Measurements from ENCODE around the gene RELB.
A peak's percentile ranks its signal among the peaks of the same experiment; 100 is the strongest.

Gene RELB

GRCh38 chr19:45079063-45079910 lies 78.0 kb downstream of the RELB start, which contains the start of gene GEMIN7:
GEMIN7 (plus strand) TSS chr19:45079260; CDS start chr19:45090115, 10,855 bp downstream.
- peak within 1 kb of the TSS; percentile 98 for H3K9ac ChIP-seq (ENCODE audit: low read depth, low read length, poor library complexity, severe bottlenecking)
- H3K79me2 ChIP-seq (ENCODE audit: insufficient read depth, low read length), result peaks cover 45% of the 10 kb centered on the region
- peaks cover 4% of the 10 kb centered on the region for H4K20me1 ChIP-seq (ENCODE audit: insufficient read depth, low read length, poor library complexity, severe bottlenecking)
- H3K4me2 ChIP-seq (ENCODE audit: low read depth, low read length, poor library complexity, severe bottlenecking), result peak within 1 kb of the TSS; percentile 97
- H3K36me3 ChIP-seq (ENCODE audit: insufficient read depth, low read length), result no peaks in the 10 kb centered on the region
- no peaks in the 10 kb centered on the region for H3K27me3 ChIP-seq (ENCODE audit: insufficient read depth, low read length, poor library complexity, severe bottlenecking)
- peaks cover 13% of the 10 kb centered on the region for H3K4me1 ChIP-seq (ENCODE audit: insufficient read depth, low read length, poor library complexity, severe bottlenecking)
- peak within 1 kb of the TSS; percentile 98 for H2AFZ ChIP-seq (ENCODE audit: low read length)
- H3K9me3 ChIP-seq (ENCODE audit: insufficient read depth, low read depth, low read length), result no peaks in the 10 kb centered on the region
- H3K4me3 ChIP-seq (ENCODE audit: low read length, poor library complexity, severe bottlenecking), result peak within 1 kb of the TSS; percentile 99
- H3F3A ChIP-seq (ENCODE audit: low read depth), result no peaks in the 10 kb centered on the region
- H3K9me2 ChIP-seq (replicated peaks; ENCODE audit: low read depth, low read length), result no peaks in the 10 kb centered on the region
- no peak for TF ChIP-seq EZH2phosphoT487 (IDR thresholded peaks at IDR 0.05; ENCODE audit: borderline replicate concordance)
- TF ChIP-seq, protein P1, sequence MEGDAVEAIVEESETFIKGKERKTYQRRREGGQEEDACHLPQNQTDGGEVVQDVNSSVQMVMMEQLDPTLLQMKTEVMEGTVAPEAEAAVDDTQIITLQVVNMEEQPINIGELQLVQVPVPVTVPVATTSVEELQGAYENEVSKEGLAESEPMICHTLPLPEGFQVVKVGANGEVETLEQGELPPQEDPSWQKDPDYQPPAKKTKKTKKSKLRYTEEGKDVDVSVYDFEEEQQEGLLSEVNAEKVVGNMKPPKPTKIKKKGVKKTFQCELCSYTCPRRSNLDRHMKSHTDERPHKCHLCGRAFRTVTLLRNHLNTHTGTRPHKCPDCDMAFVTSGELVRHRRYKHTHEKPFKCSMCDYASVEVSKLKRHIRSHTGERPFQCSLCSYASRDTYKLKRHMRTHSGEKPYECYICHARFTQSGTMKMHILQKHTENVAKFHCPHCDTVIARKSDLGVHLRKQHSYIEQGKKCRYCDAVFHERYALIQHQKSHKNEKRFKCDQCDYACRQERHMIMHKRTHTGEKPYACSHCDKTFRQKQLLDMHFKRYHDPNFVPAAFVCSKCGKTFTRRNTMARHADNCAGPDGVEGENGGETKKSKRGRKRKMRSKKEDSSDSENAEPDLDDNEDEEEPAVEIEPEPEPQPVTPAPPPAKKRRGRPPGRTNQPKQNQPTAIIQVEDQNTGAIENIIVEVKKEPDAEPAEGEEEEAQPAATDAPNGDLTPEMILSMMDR (conservative IDR thresholded peaks at IDR 0.05; ENCODE audit: low read length), result no peak

- peak overlapping the region; percentile 98 for H3K9ac ChIP-seq (ENCODE audit: low read depth, low read length, poor library complexity, severe bottlenecking)
- no peak overlapping the region; the same call in 1 of the 2 replicates for H2AFZ ChIP-seq (ENCODE audit: low read length)
- no peaks in the 10 kb centered on the region for H3F3A ChIP-seq (ENCODE audit: low read depth)
- no peak for TF ChIP-seq EZH2phosphoT487 (IDR thresholded peaks at IDR 0.05; ENCODE audit: borderline replicate concordance)
- TF ChIP-seq, protein P1 (conservative IDR thresholded peaks at IDR 0.05; ENCODE audit: low read length), result no peak
- H3K27me3 ChIP-seq (ENCODE audit: insufficient read depth, low read length, poor library complexity, severe bottlenecking), result no peaks in the 10 kb centered on the region
- peaks cover 45% of the 10 kb centered on the region for H3K79me2 ChIP-seq (ENCODE audit: insufficient read depth, low read length)
- H3K4me2 ChIP-seq (ENCODE audit: low read depth, low read length, poor library complexity, severe bottlenecking), result peak overlapping the region; percentile 97
- H3K4me3 ChIP-seq (ENCODE audit: low read length, poor library complexity, severe bottlenecking), result peak overlapping the region; percentile 99
- H3K9me2 ChIP-seq (replicated peaks; ENCODE audit: low read depth, low read length), result no peaks in the 10 kb centered on the region
- no peaks in the 10 kb centered on the region for H3K9me3 ChIP-seq (ENCODE audit: insufficient read depth, low read depth, low read length)
- no peaks in the 10 kb centered on the region for H3K36me3 ChIP-seq (ENCODE audit: insufficient read depth, low read length)
- peaks cover 4% of the 10 kb centered on the region for H4K20me1 ChIP-seq (ENCODE audit: insufficient read depth, low read length, poor library complexity, severe bottlenecking)
- peaks cover 13% of the 10 kb centered on the region for H3K4me1 ChIP-seq (ENCODE audit: insufficient read depth, low read length, poor library complexity, severe bottlenecking)
Observed at GRCh38 chr19:45079911-45080370, 78.7 kb downstream of the RELB start.

GRCh38 chr19:45082170-45082569 lies 80.9 kb downstream of the RELB start:
- Histone ChIP-seq H3K36me3 (ENCODE audit: insufficient read depth, low read length) (no peaks in the 10 kb centered on the region), H2AFZ (ENCODE audit: low read length) (no peak overlapping the region), H3K4me1 (ENCODE audit: insufficient read depth, low read length, poor library complexity, severe bottlenecking) (peaks cover 13% of the 10 kb centered on the region), H3K4me3 (ENCODE audit: low read length, poor library complexity, severe bottlenecking) (no peak overlapping the region), H3F3A (ENCODE audit: low read depth) (no peaks in the 10 kb centered on the region), H3K9me2 (replicated peaks; ENCODE audit: low read depth, low read length) (no peaks in the 10 kb centered on the region), H3K9ac (ENCODE audit: low read depth, low read length, poor library complexity, severe bottlenecking) (no peak overlapping the region), H3K4me2 (ENCODE audit: low read depth, low read length, poor library complexity, severe bottlenecking) (peak overlapping the region; percentile 25), H3K79me2 (ENCODE audit: insufficient read depth, low read length) (peaks cover 45% of the 10 kb centered on the region), H4K20me1 (ENCODE audit: insufficient read depth, low read length, poor library complexity, severe bottlenecking) (peaks cover 4% of the 10 kb centered on the region), H3K27me3 (ENCODE audit: insufficient read depth, low read length, poor library complexity, severe bottlenecking) (no peaks in the 10 kb centered on the region), H3K9me3 (ENCODE audit: insufficient read depth, low read depth, low read length) (no peaks in the 10 kb centered on the region)
- TF ChIP-seq, protein P1 (conservative IDR thresholded peaks at IDR 0.05; ENCODE audit: low read length), result no peak
- no peak for TF ChIP-seq EZH2phosphoT487 (IDR thresholded peaks at IDR 0.05; ENCODE audit: borderline replicate concordance)

All from Loucy (cell line).